ENCODE results near the gene RHBDD3.

- TF ChIP-seq CTCF (IDR thresholded peaks at IDR 0.05): no peak
- no peak for TF ChIP-seq EZH2 (IDR thresholded peaks at IDR 0.05; ENCODE audit: borderline replicate concordance, insufficient read depth, low read depth, low read length, poor library complexity, severe bottlenecking)
Observed at GRCh38 chr22:29251981-29252911, 15.5 kb downstream of the RHBDD3 start.

All from B cell (primary cell).